ENCODE results near the gene TMEM59L. TPM values are rescaled to one million over a fixed set of nuclear protein-coding genes. Genes with fewer than 3 reads are reported as not detected.

Gene TMEM59L
- total and polyA plus RNA-seq, 2 of the 13 experiments (the other 11 are each of a cell fraction or from before 2014, with no cell fraction given), result 0.97 to 5.5 TPM

DNA sequence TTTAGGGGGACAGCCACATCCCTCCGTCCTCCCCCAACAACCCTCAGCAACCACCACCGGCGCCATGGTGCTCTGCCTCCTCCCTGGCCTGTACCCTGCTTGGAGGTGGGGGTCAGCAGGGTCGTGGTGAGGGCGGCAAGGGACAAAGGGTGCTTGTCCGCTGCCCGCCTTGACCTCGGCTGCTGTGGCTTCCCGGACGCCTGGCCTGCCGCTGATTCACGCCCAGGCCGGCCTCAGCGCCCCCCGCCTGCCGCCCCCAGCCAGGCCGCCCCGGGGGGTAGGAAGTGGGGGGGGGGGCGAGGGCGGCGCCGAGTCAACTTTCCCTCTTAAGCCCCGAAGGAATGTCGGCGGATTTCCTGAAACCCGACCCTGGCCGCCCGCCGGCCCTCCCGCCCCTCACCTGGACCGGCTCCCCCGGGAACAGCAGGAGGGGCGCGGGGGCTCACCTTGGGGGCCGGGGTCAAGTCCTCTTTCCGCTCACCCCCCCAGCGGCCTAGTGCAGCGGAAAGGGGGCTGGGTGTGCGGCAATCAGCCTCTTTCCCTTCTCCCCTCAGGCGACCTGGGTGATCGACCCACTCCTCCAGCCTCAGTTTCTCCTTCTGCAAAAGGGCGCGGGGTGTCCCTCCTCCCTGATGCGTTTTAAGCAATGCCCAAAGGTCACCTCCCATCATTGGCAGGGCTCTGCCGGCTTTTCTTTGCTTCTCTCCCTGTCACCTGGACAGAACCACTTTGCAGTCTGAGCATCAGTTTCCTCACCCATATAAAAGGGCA is 1.9 kb upstream of the TMEM59L start:
- DNase-seq (ENCODE audit: low spot score) (peak; percentile 85), ATAC-seq (peak; percentile 56), FAIRE-seq (no peak)
- peak overlapping the region; percentile 48 to 75 (median 68) for H3K4me3 ChIP-seq (replicated peaks in 1 of 3; ENCODE audit: insufficient read depth in 1 of 3, low read depth in 2 of 3, low read length in 3 of 3)
- H4K20me1 ChIP-seq (ENCODE audit: insufficient read depth, low read length), result no peaks in the 10 kb centered on the region
- CTCF ChIA-PET (ENCODE audit: low intra/inter-chr PET ratio, low total read pairs), result no interaction called here
- peaks cover 53% of the 10 kb centered on the region for H3K4me1 ChIP-seq (ENCODE audit: insufficient read depth, low read length)
- intact Hi-C loops (cut with micrococcal nuclease; ENCODE audit: unreplicated experiment) (no loop called here), in situ Hi-C loops (cut with HindIII; ENCODE audit: extremely low pct_ligation_motif_present, low pct_unique_long_range_greater_than_20kb) (no loop called here)
- no peaks in the 10 kb centered on the region for H3K36me3 ChIP-seq (replicated peaks in 1 of 2; ENCODE audit: control insufficient read depth in 1 of 2, insufficient read depth in 2 of 2, low read length in 2 of 2)
- peak overlapping the region; percentile 61 for H3K9ac ChIP-seq (ENCODE audit: insufficient read depth, low read depth, low read length)
- H3K27ac ChIP-seq (ENCODE audit: extremely low read length, insufficient read depth, low read length), result peak overlapping the region; percentile 84
- POLR2A ChIA-PET, result interaction anchor here (0.9 to 1.7 kb wide), 2 partner anchors 22 to 39 kb away, joined by 5 to 14 read pairs; partner anchors contain the start of genes REX1BD and UBA52
- 0% methylated on average over 9 of the region's 45 CpGs for WGBS (ENCODE audit: low lambda C conversion rate)
- peaks cover 1% of the 10 kb centered on the region for H3K79me2 ChIP-seq (ENCODE audit: insufficient read depth, low read length)
- BruUV-seq (replicated peaks), result no TSS peak
- peak overlapping the region; percentile 100 for H3K4me2 ChIP-seq (ENCODE audit: low read depth, low read length)
- peaks cover 0 to 7% of the 10 kb centered on the region in 2 experiments; a peak in 2 of 5 replicates for H3K27me3 ChIP-seq (ENCODE audit: control insufficient read depth in 1 of 2, insufficient read depth in 2 of 2, low read length in 2 of 2)
- no peak overlapping the region for H2AFZ ChIP-seq (ENCODE audit: low read length)
- H3K9me3 ChIP-seq (ENCODE audit: low read length), result no peaks in the 10 kb centered on the region
- TF ChIP-seq ZNF674 (CRISPR knock-in tag; IDR thresholded peaks at IDR 0.05; ENCODE audit: low read depth) (no peak), REPIN1 (CRISPR knock-in tag; IDR thresholded peaks at IDR 0.05; ENCODE audit: borderline replicate concordance, low read depth) (peak; percentile 78; the same call in 1 of the 2 replicates), ZFP1 (CRISPR knock-in tag; IDR thresholded peaks at IDR 0.05) (0 out of 2 replicates have a peak, but pooled peaks have one; percentile 4), ZNF607 (CRISPR knock-in tag; IDR thresholded peaks at IDR 0.05; ENCODE audit: borderline replicate concordance) (no peak), POLR2A (IDR thresholded peaks at IDR 0.05; ENCODE audit: insufficient read depth in 1 of 2, low read depth in 2 of 2, low read length in 2 of 2) (no peak; a peak in 2 of 4 replicates), JUNB (CRISPR knock-in tag; IDR thresholded peaks at IDR 0.05; ENCODE audit: borderline replicate concordance) (no peak), ZNF839 (CRISPR knock-in tag; IDR thresholded peaks at IDR 0.05; ENCODE audit: borderline replicate concordance) (no peak), ARNT (IDR thresholded peaks at IDR 0.05) (no peak), HMG20B (CRISPR knock-in tag; conservative IDR thresholded peaks at IDR 0.05) (no peak; the same call in none of the 2 replicates), CBFB (CRISPR knock-in tag; IDR thresholded peaks at IDR 0.05) (peak; percentile 88), DMAP1 (CRISPR knock-in tag; IDR thresholded peaks at IDR 0.05) (peak; percentile 43; the same call in 1 of the 2 replicates), GATAD1 (CRISPR knock-in tag; IDR thresholded peaks at IDR 0.05) (peak; percentile 48), ZNF264 (CRISPR knock-in tag; IDR thresholded peaks at IDR 0.05) (no peak)
- TF ChIP-seq, protein P1, sequence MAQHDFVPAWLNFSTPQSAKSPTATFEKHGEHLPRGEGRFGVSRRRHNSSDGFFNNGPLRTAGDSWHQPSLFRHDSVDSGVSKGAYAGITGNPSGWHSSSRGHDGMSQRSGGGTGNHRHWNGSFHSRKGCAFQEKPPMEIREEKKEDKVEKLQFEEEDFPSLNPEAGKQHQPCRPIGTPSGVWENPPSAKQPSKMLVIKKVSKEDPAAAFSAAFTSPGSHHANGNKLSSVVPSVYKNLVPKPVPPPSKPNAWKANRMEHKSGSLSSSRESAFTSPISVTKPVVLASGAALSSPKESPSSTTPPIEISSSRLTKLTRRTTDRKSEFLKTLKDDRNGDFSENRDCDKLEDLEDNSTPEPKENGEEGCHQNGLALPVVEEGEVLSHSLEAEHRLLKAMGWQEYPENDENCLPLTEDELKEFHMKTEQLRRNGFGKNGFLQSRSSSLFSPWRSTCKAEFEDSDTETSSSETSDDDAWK (CRISPR knock-in tag; IDR thresholded peaks at IDR 0.05), result no peak
- TF ChIP-seq, protein P2, sequence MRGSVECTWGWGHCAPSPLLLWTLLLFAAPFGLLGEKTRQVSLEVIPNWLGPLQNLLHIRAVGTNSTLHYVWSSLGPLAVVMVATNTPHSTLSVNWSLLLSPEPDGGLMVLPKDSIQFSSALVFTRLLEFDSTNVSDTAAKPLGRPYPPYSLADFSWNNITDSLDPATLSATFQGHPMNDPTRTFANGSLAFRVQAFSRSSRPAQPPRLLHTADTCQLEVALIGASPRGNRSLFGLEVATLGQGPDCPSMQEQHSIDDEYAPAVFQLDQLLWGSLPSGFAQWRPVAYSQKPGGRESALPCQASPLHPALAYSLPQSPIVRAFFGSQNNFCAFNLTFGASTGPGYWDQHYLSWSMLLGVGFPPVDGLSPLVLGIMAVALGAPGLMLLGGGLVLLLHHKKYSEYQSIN (CRISPR knock-in tag; IDR thresholded peaks at IDR 0.05; ENCODE audit: borderline replicate concordance), result no peak
- TF ChIP-seq, protein P3, sequence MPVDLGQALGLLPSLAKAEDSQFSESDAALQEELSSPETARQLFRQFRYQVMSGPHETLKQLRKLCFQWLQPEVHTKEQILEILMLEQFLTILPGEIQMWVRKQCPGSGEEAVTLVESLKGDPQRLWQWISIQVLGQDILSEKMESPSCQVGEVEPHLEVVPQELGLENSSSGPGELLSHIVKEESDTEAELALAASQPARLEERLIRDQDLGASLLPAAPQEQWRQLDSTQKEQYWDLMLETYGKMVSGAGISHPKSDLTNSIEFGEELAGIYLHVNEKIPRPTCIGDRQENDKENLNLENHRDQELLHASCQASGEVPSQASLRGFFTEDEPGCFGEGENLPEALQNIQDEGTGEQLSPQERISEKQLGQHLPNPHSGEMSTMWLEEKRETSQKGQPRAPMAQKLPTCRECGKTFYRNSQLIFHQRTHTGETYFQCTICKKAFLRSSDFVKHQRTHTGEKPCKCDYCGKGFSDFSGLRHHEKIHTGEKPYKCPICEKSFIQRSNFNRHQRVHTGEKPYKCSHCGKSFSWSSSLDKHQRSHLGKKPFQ (CRISPR knock-in tag; IDR thresholded peaks at IDR 0.05; ENCODE audit: insufficient replicate concordance), result no peak
- TF ChIP-seq, protein P4, sequence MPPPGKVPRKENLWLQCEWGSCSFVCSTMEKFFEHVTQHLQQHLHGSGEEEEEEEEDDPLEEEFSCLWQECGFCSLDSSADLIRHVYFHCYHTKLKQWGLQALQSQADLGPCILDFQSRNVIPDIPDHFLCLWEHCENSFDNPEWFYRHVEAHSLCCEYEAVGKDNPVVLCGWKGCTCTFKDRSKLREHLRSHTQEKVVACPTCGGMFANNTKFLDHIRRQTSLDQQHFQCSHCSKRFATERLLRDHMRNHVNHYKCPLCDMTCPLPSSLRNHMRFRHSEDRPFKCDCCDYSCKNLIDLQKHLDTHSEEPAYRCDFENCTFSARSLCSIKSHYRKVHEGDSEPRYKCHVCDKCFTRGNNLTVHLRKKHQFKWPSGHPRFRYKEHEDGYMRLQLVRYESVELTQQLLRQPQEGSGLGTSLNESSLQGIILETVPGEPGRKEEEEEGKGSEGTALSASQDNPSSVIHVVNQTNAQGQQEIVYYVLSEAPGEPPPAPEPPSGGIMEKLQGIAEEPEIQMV (CRISPR knock-in tag; IDR thresholded peaks at IDR 0.05; ENCODE audit: low read depth), result peak; percentile 33; the same call in 1 of the 2 replicates
